HL-60/S4 treated with phorbol 12-myristate 13-acetate at 8.2 ng/mL for 4 days and 3 days (cell line): ENCODE measurements around the gene PPP1R3C.

Source experiments
- in situ Hi-C: fragments of 300-500 bp; cut with MboI; formaldehyde crosslinking; loops from 2 replicates; pipeline ENCODE4 v1.15.0; 2022; ENCODE audit warnings: low sequenced_read_pairs

Gene PPP1R3C

GRCh38 chr10:91632671-91633550, at the start of gene PPP1R3C:
Gene PPP1R3C (minus strand): TSS chr10:91633071. CDS start chr10:91632969, 102 bp downstream.
- in situ Hi-C loops = no loop called here

DNA sequence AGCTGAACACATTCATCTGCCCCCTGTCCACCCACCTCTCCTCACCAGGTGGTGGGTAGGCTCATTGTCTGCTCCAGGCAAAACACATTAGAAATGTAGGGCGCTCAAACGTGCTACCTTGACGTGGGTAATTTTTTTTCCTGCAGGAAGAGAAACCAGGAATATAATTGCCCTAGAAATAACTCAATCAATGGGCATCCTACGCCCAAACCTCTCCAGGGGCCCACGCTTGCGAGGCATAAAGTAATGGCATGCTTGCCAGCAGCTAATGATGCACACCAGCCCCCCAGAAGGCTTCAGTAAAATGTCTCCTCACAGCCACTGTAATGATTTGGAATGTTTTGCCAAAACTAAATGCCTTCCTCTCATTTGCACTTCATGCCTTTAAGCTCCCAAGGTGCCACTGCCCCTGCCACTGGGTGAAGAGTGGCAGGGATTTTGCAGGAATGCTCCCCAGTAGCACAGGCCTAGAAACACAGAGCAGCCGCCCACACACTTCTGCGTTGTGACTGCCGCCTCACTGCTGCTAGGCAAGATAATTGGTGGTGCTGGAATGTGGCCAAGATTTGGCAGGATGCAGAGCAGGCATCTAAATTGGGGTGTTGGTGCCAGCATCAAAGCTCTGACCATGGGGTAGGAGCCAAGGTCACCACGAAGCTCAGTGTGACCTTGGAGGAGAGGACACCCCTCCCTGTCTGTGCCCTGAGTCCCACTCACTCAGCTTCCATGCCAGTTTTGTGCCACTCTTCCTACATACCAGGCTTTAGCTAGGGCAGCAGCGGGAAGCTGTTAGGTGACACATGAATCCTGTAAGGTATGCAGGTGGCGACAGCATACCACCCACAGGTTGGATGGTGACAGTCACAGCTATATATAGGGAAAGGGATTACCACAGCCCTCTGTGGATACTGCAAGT, 48.7 kb upstream of the PPP1R3C start:
- in situ Hi-C loops = no loop called here

GRCh38 chr10:91680487-91680886, 47.6 kb upstream of the PPP1R3C start:
- in situ Hi-C loops = no loop called here

DNA sequence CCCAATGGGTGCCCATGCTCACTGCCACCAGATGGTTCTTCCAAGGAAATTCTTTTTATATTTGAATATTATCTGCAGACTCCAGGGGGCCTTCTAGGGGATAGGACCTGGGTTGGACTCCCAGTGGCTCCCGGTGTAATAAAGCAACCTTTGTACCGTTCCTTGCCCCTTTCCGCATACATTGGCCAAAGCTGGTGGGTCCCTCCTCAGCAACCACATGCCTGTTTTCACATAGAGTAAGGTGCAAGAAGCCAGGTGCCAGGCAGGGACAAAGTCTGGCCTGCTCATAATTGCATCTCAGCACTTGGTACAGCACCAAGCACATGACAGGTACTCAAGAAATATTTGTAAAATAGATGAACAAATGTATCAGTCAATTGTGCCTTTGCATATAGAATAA, 46.4 kb upstream of the PPP1R3C start:
- in situ Hi-C loops = no loop called here

DNA sequence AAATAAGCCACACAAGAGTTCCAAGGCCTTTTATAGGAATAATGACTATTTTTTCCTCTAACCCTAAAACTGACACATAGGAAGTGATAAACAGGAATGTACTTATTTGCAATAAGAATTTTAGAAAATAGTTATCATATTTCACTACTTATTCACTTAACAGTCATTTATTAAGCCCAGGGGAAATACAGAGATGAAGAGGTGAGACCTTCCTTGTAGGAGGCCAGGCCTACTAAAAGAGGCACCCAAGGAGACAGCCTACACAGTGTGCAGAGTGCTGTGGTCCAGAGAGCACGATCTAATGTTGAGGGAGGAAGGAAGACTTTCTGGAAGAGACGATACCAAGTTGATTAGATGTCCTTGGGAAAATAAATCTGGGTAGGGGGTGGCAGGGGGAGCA, 45.0 kb upstream of the PPP1R3C start:
- in situ Hi-C loops = no loop called here

DNA sequence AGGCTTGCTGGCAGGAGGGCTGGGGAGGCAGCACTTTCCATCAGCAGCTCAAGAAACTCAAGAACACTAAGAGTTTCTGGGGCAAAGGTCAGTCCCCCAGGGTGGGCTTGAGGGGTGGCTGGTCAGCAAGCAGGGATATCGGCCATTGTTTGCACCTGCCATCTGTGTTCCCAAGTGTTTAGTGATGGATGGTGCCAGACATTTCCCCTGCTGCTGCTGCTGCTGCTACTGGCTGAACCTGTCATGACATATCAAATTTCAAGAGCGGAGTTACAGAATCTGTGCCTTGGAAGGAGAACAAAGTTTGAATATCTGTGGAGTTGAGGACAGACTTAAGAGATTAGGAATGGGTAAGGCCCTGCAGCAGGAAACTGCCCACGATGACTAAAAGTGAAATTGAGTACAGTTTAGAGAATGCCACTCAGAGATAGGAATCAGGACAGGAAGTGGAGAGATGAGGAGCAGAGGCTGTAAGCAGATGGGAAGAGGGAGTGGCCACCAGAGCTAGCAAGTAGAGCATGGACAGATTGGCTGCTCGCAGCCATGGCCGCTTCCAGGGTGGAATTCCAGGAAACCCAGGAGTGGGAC, 39.2 kb upstream of the PPP1R3C start:
- in situ Hi-C loops = no loop called here

DNA sequence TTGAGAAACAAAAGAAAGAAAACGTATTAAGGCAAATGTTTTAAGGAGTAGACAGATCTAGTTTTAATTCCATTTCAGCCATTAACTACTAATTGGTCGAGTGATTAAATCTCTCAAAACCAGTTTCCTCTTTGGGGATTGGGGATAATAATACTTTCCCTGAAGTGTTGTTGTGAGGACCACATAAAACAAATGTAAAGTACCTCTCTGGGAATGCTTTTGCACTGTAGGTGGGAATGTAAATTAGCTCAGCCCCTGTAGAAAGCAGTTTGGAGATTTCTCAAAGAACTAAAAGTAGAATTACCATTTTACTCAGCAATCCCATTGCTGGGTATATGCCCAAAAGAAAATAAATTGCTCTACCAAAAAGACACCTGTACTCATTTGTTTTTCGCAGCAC, 36.0 kb upstream of the PPP1R3C start:
- in situ Hi-C loops = no loop called here

GRCh38 chr10:91665842-91666241, 33.0 kb upstream of the PPP1R3C start:
- in situ Hi-C loops = no loop called here

- in situ Hi-C loops = no loop called here
Measured at GRCh38 chr10:91664426-91664825, 31.6 kb upstream of the PPP1R3C start.

DNA sequence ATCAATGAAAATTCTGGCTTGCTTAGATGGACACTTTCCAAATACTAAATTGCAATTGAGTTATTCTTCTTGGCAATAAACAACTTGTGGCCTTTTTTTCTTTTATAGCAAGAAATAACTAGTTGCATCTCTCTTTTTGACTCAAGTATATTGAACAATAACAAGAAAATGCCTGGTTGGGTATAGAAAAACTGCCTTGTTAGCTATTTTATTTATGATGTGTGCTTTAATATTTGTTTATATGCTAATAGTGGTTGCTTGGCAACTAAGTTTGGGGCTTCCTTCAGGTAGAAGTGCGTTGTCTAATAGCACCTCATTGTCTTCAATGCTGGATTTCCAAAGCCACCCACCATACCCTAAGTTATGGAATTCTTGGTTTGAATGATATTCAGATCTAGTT, 30.1 kb upstream of the PPP1R3C start:
- in situ Hi-C loops = no loop called here

DNA sequence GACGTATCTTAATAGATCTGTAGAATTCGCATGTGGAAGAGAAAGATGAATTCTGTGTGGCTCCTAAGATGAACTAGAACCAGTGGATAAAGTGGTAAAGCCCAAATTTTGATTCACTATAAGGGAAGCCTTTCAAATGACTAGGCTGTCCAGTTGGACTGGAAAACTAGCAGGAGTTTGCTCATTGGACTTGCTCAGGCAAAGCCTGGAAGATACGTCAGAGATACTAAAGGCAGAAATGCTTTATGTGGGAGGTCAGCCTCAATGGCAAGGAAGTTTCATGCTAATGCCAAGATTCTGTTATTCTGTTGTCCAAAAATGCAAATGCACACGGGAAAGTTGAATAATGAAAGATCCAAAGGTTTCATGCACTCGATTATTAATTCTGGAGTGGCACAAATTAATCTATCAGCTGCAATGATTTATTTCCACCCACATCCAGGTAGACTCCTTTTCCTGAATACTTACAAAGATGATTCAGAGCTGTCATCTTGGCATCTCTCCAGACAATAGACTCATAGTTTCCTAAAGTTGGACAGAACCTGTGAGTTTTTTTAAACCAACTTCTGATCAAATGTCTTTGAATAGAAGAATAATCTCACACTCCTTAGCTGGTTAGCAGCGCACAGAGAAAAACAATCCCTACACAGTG, 20.5 kb upstream of the PPP1R3C start:
- in situ Hi-C loops = no loop called here

DNA sequence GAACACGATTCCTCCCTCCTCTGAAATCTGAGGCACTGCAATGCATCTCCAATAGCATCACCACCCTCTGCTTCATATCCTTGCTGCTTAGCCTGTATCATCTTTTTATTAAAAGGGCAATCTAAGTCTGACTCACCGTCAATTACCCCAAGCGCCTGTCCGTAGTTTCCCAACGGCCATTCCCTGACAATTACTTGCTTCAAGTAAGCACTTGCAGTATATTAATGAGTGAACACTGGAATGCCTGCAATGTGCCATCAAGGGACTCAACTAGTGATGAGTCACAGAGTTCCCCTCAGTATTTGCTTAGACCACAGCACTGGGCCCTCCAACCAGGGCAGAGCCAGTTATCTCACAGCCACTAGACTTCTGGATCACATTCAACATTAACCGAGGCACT, 19.5 kb upstream of the PPP1R3C start:
- in situ Hi-C loops = no loop called here

DNA sequence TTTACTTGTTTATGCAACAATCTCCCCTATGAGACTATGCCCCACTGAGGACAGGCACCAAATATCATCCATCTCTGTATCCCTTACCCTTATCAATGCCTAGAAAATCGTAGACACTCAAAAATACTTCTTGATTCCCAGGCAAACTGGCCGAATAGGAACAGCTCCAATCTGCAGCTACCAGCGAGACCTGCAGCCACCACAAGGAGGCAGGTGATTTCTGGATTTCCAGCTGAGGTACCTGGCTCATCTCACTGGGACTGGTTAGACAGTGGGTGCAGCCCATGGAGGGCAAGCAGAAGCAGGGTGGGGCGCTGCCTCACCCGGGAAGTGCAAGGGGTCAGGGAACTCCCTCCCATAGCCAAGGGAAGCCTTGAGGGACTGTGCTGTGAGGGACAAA, 10.8 kb upstream of the PPP1R3C start:
- in situ Hi-C loops = no loop called here

DNA sequence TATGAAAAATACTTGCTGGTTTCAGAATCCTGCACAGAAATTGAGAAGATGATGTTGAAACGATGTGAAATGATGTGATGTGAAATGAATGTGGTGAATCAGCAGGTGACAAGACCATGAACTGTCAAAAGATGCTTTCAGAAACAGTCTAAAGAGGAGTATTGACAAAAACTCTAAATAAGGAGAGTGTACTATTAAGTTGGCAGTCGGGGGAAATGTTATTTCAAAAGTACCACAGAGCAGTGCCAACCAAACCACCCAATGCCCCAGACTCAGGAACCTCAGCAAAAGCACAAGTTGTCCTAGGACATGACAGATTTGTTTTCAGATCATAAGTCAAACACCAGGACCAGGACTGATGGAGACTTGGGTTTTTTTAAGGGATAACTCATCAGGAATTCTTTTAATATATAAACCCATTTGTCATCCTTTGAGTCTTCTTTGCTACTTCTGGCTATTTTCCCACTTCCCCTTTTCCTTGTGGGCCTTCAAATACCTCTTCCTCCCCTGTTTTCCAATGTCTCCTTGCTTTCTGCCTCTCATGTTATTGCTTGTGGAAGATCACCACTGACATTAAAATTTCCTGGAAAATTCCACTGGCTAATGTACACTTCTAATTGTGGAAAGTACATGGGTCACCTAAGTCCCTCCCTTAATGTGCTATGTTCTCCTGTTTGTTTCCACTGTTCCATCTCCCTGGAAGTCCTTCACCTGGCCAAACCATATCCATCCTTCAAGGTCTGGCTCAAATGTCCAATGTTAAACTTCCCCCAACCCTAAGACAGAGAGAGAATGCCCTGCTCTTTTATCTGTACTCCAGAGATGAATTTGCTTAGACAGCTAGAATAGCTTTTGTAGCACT, 10.2 kb upstream of the PPP1R3C start:
- in situ Hi-C loops = no loop called here

- in situ Hi-C loops = no loop called here
Measured at GRCh38 chr10:91636892-91637291, 4.0 kb upstream of the PPP1R3C start.

DNA sequence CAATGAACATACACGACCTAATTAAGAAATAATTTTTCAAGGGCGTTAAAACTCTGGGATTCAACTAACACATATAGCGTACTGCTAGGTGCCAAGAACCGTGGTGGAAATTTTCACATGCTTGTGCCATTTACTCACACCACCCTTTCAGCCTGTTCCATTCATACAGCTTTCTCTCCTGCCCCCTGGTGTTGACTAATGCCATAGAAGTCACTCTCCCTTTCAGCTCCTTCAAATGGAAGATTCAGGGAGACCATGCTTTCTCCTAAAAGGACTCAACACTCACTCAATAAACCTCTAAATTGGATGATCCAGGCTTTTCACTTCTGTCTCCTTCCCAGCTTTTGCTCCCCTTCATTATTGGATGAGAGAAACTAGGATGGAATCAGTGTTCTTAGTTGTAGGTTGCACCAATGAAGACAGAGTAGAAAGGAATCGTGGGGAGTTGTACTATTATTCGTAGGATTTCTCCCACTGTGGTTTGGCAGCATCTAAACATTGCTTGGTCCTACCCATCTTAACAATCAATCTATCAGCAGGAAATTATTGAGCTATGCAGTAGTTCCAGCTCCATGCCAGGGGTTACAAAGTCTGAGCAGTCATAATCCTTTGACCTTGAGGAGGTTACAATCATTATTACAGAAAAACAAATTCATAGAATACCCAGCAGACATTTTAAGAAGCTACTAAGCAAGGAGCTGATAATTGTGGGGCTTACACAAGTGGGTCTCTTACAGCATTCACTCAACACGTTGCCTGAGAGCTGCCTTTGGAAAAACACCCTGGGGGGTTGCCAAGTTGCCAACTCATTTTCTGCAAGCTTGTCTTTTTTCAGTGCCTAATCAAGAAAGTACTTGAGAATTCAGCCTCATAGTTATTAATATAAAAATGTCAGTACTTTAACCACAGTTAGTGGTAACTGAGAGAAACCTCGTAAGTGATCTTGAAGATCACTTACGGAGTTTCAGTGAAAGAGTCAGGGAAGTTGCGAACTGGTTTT, 2.8 kb upstream of the PPP1R3C start:
- in situ Hi-C loops = no loop called here

- in situ Hi-C loops = no loop called here
Measured at GRCh38 chr10:91634898-91635297, 2.0 kb upstream of the PPP1R3C start.

- in situ Hi-C loops = no loop called here
Measured at GRCh38 chr10:91634246-91634645, 1.4 kb upstream of the PPP1R3C start.

- in situ Hi-C loops = no loop called here
Measured at GRCh38 chr10:91630625-91631024, 2.2 kb downstream of the PPP1R3C start.
